OCI-M1 (cell line): Measurements from ENCODE around the gene ZNF367.
"Not testable (repeated sequence)": the region's sequence is repeated elsewhere in the genome, so short reads cannot be mapped to it uniquely, and the experiment has no call there.

Experiments used
- DNase-seq: peaks from one replicate; lab custom pipeline; 2025; lab: John Stamatoyannopoulos, UW

The ZNF367 gene

DNA sequence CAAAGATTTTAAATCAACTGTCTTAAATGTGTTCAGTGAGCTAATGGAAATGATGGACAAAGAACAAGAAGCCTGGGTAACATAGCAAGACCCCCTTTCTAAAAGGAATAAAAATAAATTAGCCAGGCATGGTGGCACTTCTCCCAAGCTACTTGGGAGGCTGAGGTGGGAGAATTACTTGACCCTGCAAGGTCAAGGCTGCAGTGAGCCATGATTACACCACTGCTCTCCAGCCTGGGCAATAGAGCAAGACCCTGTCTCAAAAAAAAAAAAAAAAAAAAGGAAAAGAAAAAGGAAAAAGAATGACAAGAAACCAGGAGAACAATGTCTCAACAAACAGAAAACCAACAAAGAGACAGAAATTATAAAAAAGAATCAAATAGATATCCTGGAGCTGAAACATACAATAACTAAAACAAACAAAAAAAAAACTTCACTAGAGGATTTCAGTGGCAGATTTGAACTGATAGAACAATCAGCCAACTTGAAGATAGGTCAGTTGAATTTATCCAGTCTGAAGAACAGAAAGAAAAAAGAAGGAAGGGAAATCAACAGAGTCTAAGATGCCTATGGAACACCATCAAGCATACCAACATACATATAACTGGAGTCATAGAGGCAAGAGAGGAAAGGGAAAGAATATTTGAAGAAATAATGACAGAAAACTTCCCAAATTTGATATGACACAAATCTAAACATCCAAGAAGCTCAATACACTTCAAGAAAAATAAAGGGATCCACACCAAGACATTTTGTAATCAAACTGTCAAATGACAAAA, 17.8 kb downstream of the ZNF367 start:
- DNase-seq, result no peak

DNA sequence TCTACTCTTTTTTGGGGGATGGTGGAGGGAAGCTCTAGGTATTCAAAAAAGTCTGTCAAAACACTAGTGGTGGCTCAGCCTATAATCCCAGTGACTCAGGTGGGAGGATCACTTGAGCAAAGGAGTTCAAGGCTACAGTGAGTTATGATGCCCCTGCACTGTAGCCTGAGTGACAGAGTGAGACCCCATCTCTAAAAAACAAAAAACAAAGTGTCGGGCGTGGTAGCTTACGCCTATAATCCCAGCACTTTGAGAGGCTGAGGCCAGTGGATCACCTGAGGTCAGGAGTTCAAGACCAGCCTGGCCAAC, 18.9 kb downstream of the ZNF367 start:
- no peak for DNase-seq

DNA sequence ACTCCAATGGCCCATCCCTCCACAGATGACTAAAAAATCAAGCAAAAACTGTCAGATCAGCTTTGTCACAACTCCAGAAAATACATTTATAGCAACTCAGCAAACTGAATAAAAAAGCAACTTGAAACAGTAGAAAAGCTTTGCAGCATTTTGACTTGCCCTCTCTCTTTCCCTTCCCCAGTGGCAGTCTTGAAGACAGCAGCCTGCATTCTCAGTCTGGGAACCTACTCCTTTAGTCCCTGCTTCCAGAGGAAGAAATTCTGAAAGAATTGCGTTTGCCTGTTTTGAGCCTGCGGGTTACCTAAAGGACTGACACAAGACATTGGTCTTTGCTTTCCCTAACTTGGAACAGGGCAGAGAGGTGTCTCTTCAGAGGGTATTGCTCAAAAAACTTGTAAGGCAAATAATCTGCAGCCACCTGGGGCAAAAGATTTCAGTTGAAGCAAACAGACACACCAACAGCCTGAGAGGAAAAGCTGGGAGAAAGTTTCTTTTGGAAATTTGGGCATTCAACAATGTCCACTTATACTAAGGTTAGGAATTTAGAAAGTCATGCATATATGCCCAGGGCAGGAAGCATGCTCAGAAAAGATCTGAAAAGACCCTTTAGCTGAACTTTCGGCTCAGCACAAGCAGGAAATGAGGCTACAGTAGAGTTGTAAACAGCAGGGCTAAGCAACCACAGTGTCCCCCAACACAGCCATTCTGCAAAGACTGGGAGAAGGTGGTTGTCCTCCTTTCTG, 19.4 kb downstream of the ZNF367 start:
- no peak for DNase-seq

DNA sequence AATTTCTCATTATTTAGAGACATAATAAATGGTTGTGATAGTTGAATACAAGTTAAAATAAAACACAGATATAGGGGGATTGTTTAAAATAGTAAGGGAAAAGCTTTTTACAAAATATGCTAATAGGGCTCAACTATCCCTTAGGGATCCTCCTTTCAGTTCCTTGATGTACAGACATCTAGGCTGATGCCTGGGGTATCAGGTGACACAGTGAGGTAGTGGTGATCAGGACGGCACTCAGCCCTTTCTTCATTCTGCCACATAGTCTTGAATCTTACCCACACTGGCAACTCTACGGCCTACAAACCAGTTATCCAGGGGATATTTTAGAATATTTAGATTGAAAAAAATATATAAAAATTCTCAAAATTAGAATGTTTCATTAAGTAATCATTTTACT, 22.2 kb downstream of the ZNF367 start:
- DNase-seq, result no peak

DNA sequence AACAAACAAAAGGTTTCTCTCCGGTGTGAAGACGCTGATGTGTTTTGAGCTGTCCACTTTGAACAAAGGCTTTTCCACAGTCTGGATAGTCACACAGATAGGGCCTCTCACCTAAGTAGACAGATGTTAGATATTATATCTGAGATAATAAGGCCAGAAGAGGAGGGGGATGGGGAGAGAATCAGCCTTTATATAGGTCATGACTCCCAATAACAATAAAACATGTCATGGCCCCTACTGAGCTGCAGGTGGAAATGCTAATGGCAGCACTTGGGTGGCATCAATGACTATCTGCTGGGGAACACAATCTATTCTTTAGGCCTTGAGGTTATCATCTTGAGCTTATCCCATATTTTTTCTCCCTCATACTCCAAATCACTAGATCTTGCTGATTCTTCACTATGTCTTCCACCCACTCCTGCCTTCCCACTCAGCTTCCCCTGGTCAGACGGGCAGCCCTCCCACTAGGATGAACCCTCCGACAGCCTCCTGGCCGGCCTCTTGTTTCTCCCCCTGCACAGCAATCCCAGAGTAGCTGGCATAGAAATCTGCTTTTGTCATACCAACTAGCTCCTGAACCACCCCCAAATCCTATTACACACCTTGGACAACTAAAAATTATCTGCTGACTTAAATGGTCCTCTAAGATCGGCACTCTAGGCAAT, 23.2 kb downstream of the ZNF367 start:
- DNase-seq, result no peak

DNA sequence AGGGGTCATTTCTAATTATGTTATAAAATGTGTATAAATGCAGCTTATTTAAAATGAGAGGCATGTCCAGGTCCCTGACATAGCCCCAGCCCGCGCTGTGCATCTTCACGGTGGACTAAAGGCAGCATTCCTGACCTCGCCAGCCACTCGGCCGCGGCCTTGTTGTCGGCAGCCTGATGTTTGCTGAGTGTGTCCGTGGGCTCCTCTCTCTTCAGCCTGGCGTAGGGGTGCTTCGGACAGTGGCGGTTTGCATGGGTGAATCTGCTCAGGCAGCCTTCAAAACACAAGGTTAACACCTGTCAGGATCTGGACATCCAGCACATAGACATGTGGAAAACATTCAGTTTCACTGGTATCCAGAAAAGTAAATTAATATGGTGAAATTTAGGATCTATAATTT, 25.9 kb downstream of the ZNF367 start:
- DNase-seq, result no peak

DNA sequence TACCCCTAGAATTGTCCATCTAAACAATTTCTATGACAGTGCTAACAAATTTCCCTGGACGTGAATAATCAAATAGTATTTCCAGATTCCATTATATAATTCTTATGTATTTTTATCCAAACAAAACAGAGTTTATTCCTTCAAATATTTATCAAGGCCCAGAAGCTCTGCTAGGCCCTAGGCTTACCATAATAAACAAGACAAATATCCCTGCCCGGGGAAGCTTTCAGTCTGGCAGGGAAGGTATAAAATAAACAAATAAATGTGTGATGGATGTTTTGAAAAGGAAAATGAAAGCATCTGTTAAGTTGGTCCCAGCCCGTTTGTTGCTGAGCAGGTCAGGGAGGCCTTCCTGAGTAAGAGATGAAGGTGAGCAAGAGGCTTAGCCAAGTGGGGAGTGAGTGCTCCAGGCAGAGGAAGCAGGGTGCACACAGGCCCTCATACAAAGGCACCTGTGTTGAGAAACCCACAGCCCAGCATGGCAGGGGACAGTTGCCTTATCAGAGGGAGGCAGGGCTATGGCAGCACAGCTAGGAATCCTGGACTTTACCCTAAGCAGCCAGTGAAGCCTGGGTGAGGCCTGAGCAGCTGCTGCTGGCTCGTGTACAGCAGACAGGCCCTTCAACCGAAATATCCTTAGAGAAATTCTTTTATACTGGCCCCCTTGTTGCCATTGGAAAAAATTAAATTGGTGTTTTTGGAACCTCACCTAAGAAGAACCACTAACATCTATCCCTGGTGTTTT, 27.0 kb downstream of the ZNF367 start:
- DNase-seq, result no peak

DNA sequence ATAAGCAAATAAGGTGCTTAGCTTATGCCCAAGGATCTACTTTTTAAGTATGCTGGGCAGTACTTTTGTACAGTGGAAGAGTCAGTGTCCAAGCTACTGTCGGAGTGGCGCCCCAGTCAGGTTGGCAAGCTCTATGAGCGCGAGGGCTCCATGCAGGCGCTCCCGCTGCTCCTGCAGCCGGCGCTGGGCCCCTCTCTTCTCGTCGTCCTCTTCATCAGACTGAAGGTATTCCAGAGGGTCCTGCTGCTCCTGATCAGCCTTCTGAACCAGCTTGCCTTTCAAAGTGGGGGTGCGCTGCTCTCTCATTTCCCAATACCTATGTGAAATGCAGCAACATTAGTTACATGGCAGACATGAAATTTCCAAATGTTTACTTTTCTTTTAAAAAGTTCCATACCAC, 30.0 kb downstream of the ZNF367 start:
- no peak for DNase-seq

DNA sequence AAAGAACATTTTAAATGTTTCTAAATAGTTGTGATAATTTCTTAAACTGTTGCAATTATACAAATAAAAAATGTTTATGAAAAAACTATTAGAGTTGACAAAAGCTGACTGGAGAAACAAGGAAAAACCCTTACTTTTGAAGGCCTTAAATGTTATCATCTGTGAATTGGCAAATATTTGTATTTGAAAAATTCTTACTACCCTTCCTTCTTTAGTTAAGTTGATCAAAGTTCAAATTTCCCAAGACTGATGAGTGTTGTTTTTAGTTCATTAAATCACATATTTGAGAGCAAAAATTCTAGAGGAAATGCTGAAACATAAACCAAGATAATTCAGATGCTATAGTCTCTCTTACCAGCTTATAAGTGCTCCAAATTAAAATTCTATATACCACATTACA, 32.0 kb downstream of the ZNF367 start:
- DNase-seq, result no peak

DNA sequence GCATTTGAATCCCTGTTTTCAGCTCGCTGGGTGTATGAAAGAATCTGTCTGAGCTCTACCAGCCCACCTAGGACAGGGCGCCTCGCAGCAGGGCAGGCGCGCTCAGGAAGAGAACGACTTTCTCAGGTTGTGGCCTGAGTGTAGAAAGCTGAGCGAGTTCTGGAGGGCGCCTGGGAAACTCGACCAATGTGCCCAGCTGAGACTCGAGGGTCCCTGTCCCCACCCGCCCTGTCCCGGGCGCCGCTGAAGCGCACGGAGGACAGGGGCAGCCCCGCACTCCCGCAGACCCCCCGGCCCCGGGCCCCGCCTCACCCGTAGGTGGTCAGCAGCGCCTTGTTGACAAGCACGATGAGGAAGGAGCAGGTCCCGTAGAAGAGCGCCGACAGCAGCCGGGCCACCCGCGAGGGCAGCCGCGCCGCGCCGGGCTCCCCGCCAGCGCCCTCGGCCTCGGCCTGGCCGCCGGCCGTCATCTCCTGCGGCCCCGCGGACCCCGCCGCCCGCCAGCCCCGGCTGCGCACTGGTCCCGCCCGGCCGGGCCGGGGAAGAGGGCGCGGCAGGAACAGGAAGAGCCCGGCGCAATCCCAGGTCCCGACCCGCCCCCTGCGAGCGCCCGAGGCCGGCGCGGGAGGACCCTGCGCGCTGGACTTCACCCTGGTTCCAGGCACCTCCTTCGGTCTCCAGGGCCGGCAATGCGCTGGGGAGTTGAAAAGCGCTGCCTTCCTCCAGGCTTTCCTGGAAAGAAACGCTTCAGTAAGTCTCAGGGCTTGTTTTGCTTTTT, 34.8 kb downstream of the ZNF367 start, which contains the start of gene SLC35D2:
Gene SLC35D2 (minus strand): TSS at position 547 of the 778 bp plus-strand sequence. CDS start 77 bp downstream, at position 470.
- peak; percentile 68 for DNase-seq

DNA sequence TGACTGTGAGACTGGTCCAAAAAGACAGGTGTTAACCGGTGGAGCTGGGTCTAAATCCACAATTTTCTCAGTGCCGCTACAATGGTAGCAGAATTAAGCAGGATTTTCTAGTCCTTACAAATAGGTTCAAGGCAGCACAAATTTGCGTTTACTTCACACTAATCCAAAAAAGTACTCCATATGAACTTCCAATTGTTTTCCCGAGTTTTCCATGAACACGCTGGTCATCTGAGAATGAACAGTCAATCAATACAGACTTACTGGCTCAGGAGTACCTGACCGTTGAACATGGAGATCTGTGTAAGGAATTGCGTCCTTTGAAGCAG, 35.4 kb downstream of the ZNF367 start:
- no peak for DNase-seq

DNA sequence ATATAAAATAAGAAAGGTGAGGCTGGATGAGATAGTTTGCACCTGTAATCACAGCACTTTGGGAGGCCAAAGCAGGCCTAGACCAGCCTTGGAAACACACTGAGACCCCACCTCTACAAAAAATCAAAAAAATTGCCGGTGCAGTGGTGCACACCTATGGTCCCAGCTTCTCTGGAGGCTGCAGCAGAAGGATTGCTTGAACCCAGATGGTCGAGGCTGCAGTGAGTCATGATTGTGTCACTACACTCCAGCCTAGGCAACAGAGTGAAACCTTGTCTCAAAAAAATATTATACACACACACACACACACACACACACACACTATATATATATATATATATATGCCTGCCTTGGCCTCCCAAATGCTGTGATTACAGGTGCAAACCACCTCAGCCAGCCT, 36.0 kb downstream of the ZNF367 start:
- no peak for DNase-seq

DNA sequence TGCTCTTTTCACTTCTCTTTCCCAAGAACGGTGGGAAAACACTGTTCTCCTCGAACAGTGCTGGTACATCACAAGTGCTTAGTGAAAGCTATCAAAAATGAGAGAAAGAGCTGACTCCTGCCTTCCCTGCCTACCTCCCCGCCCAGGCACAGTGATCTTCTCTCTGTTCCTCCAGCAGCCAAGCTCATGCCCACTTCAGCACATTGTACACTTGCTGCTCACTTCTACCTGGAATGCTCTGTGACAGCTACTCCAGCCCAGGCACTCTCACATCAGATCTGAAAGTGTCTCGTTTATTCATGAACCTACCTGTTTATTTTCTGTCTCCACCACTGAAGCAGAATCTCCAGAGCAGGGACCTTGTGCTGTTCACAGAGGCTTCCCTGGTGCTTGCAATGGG, 36.5 kb downstream of the ZNF367 start:
- no peak for DNase-seq

DNA sequence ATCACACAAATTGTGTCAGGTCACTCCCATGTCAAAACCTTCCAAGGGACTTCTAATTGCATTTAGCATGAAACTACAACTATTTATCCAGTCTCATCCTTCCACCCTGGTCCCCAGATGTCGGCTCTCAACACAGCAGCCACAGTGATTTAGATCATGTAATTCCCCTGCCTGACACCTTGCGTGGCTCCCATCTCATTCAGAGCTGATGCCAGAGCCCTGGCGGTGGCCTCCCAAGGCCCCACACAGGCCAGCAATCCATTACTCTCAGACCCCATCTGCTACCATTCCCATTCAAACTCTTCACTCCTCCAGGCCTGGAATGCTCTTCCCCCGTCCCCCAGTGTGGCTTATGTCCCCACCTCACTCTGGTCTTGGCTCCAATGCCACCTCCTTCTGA, 37.0 kb downstream of the ZNF367 start:
- DNase-seq, result no peak

DNA sequence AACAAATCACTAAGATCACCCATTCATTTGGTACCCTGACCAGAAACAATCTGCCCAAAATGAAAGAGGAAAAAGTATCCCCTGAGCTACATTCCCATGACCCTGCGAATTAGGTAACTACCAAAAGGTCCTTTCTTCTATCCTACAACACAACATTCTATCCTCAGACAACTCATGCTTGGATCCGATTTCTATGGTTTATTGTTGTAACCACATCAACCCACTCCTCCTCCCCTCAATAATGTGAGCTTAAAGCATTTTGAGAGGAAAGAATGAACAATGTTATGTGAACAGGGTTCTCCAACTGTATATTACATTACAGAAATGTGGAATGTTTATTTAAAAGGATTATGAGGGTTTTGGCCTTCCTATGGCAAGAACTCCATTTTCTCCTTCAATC, 38.7 kb downstream of the ZNF367 start:
- DNase-seq, result no peak

DNA sequence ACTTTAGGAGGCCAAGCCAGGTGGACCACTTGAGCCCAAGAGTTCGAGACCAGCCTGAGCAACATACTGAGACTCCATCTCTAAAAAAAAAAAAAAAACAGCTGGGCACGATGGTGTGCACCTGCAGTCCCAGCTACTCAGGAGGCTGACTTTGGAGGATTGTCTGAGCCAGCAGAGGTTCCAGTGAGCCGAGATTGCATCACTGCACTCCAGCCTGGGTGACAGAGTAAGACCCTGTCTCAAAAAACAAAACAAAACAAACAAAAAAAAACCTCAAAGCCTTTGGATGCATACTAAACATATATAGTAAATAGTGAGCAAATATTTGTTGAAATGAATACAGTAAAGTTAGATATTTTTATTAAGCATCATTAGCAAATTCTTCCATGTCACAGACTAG, 40.0 kb downstream of the ZNF367 start:
- no peak for DNase-seq

DNA sequence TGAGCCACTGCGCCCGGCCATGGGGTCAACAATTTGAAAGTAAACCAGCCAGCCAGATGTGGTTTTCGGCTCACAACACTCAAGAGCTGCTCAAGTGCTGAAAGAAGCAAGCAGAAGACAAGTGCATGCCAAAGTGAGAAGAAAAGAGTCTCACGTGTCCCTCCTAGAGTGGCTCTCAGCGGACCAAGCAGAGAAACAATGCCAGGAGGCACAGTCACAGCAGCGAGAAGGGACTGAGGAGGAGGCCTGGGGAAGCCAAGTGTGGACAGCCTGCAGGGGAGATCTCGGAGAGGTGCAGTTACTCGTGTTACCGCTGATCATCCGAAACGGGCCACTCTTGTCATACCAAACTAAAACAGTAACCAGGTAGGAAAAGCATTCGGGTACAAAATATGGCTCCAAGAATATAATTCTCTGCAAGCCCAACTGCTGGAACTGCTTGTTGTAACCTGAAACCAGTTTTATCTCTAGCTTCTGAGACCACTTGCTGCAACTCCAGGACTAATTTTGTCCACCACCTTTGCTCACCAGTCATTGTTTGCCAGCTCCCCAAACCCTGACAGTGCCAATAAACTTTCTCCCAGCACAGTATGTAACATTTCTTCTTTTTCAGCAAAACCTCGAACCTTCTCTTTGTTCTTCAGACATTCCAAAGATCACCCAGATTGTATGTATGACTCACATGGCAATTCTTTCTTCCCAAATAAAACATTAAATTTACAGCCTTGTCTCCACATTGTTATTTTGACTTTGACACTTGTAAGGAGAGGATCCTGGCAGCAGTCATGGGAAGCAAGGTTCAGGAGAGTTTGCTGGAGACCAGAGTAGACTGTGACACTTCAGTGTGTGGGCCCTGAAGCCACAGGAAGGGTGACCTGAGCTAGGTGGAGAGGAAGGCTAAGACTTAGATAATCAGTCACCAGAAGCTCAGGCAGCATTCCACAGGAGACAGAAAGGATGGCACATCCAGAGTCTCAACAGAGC, 41.0 kb downstream of the ZNF367 start:
- DNase-seq, result peak; percentile 6

DNA sequence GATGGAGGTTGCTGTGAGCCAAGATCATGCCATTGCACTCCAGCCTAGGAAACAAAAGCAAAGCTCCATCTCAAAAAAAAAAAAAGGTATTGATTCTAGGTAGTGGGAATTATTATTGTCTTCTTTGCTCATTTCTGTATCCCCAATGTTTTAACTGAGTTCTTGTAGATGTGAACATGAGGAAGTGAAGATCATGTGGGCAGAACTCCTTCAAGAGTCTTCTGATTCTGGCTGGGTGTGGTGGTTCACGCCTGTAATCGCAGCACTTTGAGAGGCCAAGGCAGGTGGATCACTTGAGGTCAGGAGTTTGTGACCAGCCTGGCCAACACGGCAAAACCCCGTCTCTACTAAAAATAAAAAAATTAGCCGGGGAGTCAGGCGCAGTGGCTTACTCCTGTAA, 42.7 kb downstream of the ZNF367 start:
- DNase-seq, result not testable (repeated sequence)

DNA sequence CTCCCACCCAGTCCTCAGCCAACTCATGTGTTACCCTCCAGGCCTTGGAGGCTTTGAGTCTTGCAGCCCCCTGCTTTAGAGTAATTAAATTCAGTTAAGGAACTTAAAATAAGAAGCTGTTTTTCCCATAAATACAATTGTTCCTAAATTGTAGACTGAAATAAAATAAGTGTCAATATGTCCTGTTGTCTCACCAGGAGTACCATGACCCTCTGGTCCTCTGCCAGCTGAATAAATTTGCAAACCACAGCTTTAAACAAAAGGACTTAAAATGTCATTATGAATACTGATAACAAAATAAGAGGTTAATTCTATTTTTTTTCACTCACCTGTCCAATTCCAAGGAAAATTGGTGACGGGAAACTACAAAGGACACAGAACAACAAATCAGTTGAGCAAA, 50.2 kb downstream of the ZNF367 start:
- DNase-seq, result no peak

DNA sequence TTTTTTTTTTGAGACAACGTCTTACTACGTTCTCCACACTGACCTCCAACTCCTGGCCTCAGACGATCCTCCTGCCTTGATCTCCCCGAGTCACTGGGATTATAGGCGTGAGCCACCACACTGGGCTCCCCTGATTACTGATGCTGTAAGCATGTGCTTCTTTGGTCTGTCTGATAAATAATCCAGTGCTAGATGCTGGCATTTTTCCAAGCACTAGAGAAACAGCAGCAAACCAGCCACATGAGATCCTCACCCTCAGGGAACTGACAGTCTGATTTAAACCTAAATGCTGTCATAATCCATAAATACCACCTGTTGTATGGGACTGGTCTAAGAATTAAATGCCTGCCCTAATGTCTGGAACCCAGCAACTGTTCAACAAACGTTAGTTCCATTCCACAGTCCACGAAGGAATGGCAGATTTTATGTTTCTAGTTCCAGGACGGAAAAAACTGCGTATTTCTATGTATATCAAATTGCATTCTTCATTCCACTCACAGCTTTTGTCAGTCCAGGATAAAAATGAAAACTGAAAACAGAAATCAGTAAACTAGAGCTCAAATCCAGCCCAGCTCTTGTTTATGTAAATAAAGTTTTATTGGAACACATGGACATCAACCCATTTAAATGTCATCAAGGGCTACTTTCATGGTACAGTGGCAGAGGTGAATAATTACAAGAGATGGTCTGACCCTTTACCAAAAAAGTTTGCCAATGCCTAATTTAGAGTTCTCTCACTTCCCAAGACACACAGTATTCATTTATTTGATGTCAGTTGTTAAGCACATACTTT, 54.8 kb downstream of the ZNF367 start:
- DNase-seq, result no peak
